HG03095 (cell line): Measurements from ENCODE around the gene MAD1L1.

Source experiments
- ATAC-seq: cut with Tn5 transposase; IDR thresholded peaks from one replicate; pipeline ENCODE4 v1.9.1; 2021; ENCODE audit warnings: moderate library complexity; ENCODE audit not compliant: unreplicated experiment

The MAD1L1 gene

DNA sequence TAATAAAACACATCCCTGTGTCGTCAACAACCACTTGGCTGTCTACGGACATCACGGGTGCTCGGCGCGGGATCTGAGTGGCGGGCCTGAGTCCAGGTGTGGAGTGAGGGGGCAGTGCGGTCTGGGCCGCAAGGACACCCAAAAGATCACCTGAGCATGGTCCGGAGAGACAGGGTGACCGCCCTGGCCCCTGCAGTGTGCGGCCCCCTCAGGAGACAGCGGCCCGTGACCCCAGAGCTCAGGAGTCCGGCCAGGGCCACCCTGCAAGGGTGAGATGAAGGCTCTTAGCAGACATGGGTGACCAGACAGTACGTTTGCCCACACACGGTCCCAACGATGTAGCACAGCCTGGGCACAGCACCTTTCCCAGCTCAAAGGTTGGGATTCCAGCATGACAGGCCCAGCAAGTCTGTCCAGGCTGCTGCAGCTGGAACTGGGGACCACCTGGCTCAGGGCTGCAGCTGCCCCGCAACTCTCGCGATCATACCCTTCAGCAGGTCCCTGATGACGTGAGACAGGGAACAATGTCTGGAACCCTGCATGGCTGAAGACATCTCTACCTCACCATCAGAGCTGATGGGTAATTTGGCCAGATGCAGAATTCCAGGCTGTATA lies 324.9 kb downstream of the MAD1L1 start:
- ATAC-seq: no peak

GRCh38 chr7:1906988-1907745 lies 325.6 kb downstream of the MAD1L1 start:
- ATAC-seq: no peak

DNA sequence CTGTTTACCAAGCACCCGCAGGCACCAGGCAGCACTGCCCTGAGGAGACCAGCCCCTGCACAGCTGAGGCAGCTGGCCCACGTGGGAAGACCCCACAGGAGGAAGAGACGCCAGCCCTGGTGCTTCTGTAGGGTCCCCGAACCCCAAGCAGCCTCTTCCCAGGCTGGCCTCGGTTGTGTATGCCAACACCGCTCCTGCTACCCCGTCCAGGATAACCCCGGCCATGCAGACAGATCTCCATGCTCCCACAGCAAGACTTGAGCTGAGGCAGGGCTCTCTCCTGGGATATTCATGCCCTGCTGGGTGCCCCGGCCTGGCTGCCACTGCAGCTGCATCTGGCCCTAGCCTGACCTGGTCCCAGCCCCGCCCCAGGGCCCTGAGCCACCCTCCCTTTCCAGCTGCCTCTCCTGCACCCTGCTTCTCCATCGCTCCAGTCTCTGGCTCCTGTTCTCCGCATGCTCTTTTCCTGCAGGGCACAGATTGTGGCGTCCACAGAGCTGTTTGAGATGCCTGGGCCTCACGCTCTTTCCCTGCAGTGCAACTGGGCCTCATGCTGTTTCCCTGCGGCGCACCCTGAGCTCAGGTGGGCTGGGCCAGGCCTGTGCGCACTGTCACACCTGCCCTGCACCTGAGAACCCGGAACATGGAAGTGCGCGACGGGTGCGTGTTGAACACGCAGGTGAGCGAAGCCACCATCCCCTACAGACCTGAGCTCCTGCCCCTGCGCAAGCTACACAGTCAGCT lies 326.5 kb downstream of the MAD1L1 start:
- ATAC-seq: no peak

DNA sequence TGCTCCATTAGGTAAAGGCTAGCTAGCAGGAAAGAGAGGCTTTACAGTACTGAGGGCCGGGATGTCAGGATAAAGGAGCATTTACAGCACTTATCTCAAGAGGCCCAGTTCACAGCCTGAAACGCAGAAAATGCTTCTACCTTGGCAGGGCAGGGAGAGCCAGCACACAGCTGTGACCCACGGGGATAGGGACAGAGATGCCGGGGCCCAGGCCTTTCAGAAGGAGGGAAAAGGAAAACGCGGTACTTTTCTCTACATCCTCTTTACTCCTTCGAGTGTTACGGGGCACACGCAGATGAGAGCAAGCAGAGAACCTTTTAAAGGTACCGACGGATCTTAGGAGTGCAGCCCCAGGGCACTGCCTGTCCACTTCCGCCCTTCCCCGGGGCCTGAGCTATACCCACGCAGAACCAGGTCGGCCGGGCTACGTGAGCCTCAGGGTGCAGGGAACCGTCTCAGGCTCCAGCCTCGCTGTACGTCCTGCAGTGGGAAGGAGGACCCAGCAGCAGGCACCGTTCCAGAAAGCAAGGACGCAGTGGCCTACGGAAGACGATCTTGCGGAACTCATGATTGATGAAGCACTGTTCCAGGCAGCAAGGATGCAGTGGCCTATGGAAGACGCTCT lies 330.4 kb downstream of the MAD1L1 start:
- ATAC-seq: no peak

DNA sequence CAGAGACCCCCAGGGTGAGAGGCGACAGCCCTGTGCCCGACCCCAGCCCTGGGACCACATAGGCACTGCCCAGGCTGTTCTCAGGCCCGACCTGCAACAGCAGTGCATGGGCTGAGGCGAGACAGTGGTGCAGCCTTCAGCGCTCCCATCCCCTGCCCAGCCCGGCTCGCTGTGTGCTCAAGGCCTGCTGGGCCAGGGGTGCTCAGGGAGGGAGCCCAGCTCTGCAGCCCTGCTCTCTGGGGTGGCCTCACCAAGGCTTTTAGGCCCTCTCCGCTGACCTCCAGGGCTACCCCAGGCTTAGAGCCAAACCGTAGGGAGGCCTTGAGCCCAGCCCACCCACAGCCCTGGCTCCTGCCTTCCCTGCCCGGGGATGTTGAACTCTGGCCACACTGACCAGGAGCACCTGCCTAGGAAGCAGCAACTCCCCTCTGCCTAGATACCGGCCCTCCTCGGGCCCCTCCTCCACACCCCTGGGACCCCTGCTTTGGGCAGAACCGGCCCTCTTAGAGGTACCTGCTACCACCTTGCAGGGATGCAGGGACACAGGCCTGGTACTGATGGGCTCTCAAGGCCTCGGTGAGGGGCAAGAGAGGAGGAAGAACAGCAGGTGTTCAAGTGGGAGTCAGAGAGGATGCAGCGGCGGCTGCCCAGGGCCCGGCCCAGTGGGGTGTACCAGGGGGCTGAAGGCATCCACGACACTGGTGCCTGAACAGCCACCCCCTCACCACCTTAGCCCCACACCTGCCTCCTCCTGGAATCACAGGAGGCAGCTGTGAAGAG lies 331.1 kb downstream of the MAD1L1 start:
- no peak for ATAC-seq

GRCh38 chr7:1900847-1901246 lies 331.9 kb downstream of the MAD1L1 start:
- ATAC-seq: no peak

DNA sequence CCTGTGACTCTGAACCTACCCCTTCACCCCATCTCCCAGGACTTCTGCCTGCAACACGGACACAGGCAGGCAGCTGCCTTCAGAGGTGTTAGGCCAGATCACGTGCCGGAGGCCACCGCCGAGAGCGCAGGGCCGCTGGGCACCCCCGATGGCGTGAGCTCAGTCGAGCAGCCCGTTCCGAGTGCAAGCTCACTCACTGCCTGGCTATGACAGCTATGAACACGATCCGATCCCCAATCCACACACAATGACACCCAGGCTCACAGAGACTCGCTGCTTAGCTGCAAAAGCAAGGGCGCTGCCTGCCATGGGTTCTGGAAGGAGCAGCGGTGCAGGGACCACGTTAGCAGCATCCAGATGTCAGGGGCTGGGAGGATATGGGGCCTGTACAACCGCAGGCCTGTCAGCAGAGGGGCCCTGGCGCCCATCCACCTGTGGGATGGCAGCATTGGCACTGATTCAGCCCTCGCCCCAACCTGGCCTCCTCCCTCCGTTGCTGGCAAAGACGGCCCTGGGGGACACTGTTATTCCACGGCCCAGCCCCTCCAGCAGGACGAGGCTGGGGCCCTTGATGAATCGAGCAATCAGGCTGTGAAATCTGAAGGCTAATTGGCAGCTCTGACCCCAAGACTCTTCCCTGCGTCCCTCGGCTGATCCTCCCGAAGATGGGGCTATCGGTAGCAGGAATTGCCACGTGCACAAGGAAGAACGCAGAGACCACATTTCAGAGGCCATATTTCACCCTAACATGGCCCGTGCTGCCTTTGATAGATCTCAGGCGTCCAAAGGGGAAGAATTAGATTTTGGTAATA lies 332.6 kb downstream of the MAD1L1 start:
- no peak for ATAC-seq

DNA sequence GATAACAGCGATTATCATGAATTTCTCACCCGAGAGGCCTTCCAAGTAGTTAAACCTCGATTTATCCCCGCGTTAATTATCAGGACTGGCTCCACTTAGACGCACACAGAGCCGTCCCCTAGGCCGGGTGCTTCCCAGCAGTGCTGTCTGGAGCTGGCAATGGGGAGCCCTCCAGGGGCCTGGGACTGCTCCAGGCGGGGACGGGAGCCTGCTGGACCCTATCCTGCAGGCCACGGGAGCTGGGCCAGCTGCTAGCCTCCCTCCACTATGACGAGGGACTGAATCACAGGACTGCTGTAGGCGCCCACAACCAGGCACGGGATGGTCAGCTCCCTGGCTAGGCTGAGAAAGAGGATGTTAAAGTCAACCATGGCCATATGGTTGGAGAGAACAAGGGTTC lies 333.5 kb downstream of the MAD1L1 start:
- ATAC-seq: no peak

DNA sequence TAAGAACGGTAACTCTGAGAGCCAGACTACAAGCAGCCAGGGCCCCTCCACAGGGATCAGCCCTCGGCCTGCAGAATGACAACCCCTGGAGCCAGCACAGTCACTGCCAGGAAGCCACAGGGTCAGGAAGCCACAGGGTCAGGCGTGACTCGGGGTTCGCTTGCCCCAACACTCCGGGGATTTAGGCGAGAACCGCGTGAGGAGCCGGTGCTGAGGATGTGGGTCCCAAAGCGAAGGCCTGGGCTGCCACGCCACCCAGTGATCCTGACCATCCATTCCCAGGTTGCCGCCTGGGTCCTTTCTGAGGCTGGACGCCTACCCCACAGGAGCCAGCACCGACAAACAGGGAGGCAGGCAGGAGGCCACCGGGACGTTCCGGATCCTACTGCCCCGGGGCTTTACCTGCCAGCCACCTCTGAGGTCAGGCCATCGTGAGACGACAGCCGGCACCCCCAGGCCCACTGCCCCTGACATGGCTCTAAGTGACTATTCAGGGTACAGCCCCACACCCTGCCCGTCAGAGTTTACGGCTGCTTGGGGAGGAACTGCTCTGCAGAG lies 334.0 kb downstream of the MAD1L1 start:
- ATAC-seq: no peak

- ATAC-seq: no peak
These were observed 334.7 kb downstream of the MAD1L1 start for GRCh38 chr7:1897861-1898627.

- no peak for ATAC-seq
These were observed 335.5 kb downstream of the MAD1L1 start for GRCh38 chr7:1897076-1897860.

DNA sequence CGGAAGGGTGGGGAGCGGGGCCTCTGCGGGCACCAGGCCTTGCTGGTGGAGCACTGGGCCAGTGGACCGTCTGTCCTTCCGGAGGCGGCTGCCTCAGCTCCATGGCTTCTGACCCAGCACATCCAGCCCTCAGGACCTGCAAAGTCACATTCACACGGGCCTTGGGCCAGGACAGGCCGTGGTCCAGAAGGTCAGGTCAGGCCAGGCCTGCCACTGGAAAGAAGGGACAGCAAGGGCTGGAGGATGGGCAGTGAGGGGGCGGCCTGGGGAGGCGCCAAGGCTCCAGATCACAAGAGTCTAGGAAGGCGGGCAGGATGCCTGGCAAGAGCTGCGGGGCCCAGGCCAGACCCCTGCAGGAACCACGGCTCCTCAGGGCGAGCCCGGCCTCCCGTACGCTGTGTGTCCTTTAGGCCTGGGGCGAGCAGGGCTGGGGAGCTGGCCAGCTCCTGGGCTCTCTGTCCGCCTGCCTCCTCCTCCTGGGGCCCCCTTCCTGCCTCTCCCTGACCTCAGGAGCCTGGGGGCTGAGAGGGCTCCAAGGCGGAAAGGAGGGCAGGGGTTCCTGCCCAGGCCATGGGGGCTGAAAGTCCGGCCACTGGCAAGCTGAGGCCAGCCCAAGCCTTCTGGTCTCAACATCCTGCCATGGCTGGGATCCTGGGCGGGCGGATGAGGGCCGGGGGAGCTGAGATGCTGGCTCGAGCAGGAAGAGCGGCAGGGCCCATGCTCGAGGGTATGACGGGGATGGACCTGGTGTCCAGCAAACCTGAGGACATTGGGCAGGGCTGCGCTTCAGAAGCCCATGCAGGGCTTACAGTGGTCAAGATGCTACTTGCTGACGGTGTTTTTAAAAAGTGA lies 336.9 kb downstream of the MAD1L1 start:
- ATAC-seq: no peak

GRCh38 chr7:1894906-1895663 lies 337.7 kb downstream of the MAD1L1 start:
- no peak for ATAC-seq

DNA sequence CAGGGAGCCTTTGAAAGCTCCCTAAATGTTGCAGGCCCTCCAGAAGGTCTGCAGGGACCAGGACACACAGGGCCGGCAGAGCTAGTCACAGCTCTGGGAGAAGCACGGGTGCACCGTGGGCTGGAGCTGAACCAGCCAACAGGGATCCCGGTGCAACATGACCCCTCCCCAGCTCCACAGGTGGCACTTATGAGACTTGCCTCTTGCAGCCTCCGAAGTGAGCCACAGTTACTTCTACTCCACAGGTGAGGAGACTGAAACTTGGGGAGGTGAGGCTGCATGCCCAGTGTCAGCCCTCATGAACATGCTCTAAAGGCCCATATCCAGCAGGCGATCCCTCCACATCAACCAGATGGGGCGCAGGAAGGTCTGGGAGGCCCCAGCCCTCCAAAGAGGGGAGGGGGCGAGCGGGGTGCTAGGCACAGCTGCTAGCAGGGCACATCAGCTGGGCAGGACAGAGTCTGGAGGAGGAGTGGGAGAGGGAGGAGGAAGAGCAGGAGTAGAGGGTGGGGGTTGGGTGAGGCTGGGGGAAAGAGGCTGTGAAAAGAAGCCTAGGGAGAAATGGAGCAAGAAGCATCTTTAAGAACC lies 338.3 kb downstream of the MAD1L1 start:
- no peak for ATAC-seq

DNA sequence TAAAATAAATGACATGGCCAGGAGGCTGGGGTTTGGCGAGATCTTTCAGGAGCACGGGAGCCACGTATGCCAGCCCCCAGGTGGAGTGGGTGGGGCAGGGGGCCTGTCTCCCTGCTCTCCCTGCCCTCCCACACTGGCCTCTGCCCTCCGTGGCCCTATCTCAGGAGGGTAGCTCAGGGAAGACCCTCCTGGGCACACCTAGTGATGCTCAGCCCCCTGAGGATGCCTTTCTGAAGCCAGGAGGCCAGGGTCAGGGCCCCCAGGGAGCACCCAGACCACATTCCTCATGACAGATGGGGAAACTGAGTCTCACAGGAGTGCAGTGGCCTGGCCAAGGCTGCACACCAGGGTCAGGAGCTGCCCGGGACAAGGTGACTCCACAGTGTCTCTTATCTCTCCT lies 339.3 kb downstream of the MAD1L1 start:
- ATAC-seq: no peak

- no peak for ATAC-seq
These were observed 339.7 kb downstream of the MAD1L1 start for GRCh38 chr7:1893036-1893435.
